Peyer's patch (tissue), 4 donors: ENCODE results near the gene SRC. TPM values are rescaled to one million over a fixed set of nuclear protein-coding genes. Genes with fewer than 3 reads are reported as not detected.
A peak's percentile ranks its signal among the peaks of the same experiment; 100 is the strongest.

Source experiments
- DNase-seq, 3 donors: peaks; one replicate each; pipeline ENCODE4 v3.0.0-alpha.2; 2017 to 2019
- H3K27ac ChIP-seq, 4 donors: fragments of 200-600 bp; sonication (generic); one replicate each; pipeline ENCODE4 v1.5.1; 2016 to 2019
- H3K27me3 ChIP-seq, 2 donors: fragments of 200-600 bp; sonication (generic); one replicate each; pipeline ENCODE4 v1.5.1; 2019
- H3K36me3 ChIP-seq, 3 donors: fragments of 200-600 bp; sonication (generic); one replicate each; pipeline ENCODE4 v1.5.1; 2016 to 2019
- H3K4me1 ChIP-seq, 4 donors: fragments of 200-600 bp; sonication (generic); one replicate each; pipeline ENCODE4 v1.5.1; 2016 to 2019
- H3K4me3 ChIP-seq, 4 donors: fragments of 200-600 bp; sonication (generic); 1 replicate in 3 of 4; 2 replicates in 1 of 4; pipeline ENCODE4 v1.5.1; 2016 to 2019; ENCODE audit warnings: mild to moderate bottlenecking in 1 of 4
- H3K9me3 ChIP-seq, 4 donors: fragments of 200-600 bp; sonication (generic); one replicate each; pipeline ENCODE4 v1.5.1; 2016 to 2019; ENCODE audit warnings: mild to moderate bottlenecking in 1 of 4
- CTCF ChIP-seq, 6 experiments: fragments of 450-650 bp in 4 of 6; fragments of 200-600 bp in 2 of 6; sonication (generic) in 1 of 6; IDR thresholded peaks; one replicate each; pipeline ENCODE4 v1.5.1; 2017 to 2019; ENCODE audit warnings: antibody characterized with exemption in 6 of 6, mild to moderate bottlenecking in 3 of 6, moderate library complexity in 1 of 6
- POLR2A ChIP-seq, 2 donors: fragments of 450-650 bp; IDR thresholded peaks; one replicate each; pipeline ENCODE4 v1.5.1; 2017; ENCODE audit warnings: antibody characterized with exemption in 2 of 2, mild to moderate bottlenecking in 2 of 2, moderate library complexity in 2 of 2
- total RNA-seq, 4 donors: library from RNA; depleted of rRNA; stranded (reverse); fragments of >200 nt; gene quantifications; one replicate each; pipeline ENCODE4 v1.1.0, GENCODE V29; 2016

Gene SRC
- total RNA-seq, 4 donors from 2014 or later = 85.8 to 187 (median 146) TPM

- Histone ChIP-seq H3K9me3 (no peaks in the 10 kb centered on the region), H3K36me3 (peaks cover 0 to 18% (median 0%) of the 10 kb centered on the region in 3 donors), H3K4me3 (no peak overlapping the region), H3K4me1 (no peaks in the 10 kb centered on the region), H3K27me3 (no peaks in the 10 kb centered on the region), H3K27ac (no peak overlapping the region)
- TF ChIP-seq CTCF (IDR thresholded peaks at IDR 0.05) (no peak), POLR2A (IDR thresholded peaks at IDR 0.05) (no peak)
- DNase-seq = no peak
Observed at GRCh38 chr20:37373020-37373598, 27.2 kb downstream of the SRC start.

GRCh38 chr20:37375227-37375626 lies 29.3 kb downstream of the SRC start:
- DNase-seq = no peak
- peaks cover 0 to 18% (median 0%) of the 10 kb centered on the region in 3 donors for H3K36me3 ChIP-seq

GRCh38 chr20:37376324-37376723 lies 30.4 kb downstream of the SRC start:
- no peak overlapping the region for H3K4me3 ChIP-seq
- no peaks in the 10 kb centered on the region for H3K27me3 ChIP-seq
- DNase-seq = no peak
- H3K4me1 ChIP-seq = peaks cover 0 to 8% (median 0%) of the 10 kb centered on the region in 4 donors
- no peak overlapping the region for H3K27ac ChIP-seq
- TF ChIP-seq POLR2A (IDR thresholded peaks at IDR 0.05) (no peak), CTCF (IDR thresholded peaks at IDR 0.05) (no peak)
- H3K36me3 ChIP-seq = peaks cover 0 to 18% (median 0%) of the 10 kb centered on the region in 3 donors
- H3K9me3 ChIP-seq = no peaks in the 10 kb centered on the region

More at GRCh38 chr20:37375227-37375626, 29.3 kb downstream of the SRC start:
- Histone ChIP-seq H3K27me3 (no peaks in the 10 kb centered on the region), H3K4me1 (no peaks in the 10 kb centered on the region), H3K27ac (no peak overlapping the region), H3K9me3 (no peaks in the 10 kb centered on the region), H3K4me3 (no peak overlapping the region)
- TF ChIP-seq CTCF (IDR thresholded peaks at IDR 0.05) = no peak
- TF ChIP-seq POLR2A (IDR thresholded peaks at IDR 0.05) = no peak

- H3K27ac ChIP-seq = no peak overlapping the region
- no peaks in the 10 kb centered on the region for H3K27me3 ChIP-seq
- H3K4me3 ChIP-seq = no peak overlapping the region
- H3K4me1 ChIP-seq = peaks cover 0 to 12% (median 2%) of the 10 kb centered on the region in 4 donors
- no peaks in the 10 kb centered on the region for H3K9me3 ChIP-seq
- no peak for TF ChIP-seq POLR2A (IDR thresholded peaks at IDR 0.05)
- H3K36me3 ChIP-seq = peaks cover 0 to 18% (median 0%) of the 10 kb centered on the region in 3 donors
- peak in 1 of 3 donors; percentile 52 for DNase-seq
Observed at GRCh38 chr20:37376791-37377190, 30.9 kb downstream of the SRC start.

GRCh38 chr20:37377346-37378081 lies 31.6 kb downstream of the SRC start:
- peak in 1 of 3 donors; percentile 37 for DNase-seq
- no peak for TF ChIP-seq POLR2A (IDR thresholded peaks at IDR 0.05)
- TF ChIP-seq CTCF (IDR thresholded peaks at IDR 0.05) = no peak
- no peak overlapping the region for H3K27ac ChIP-seq
- no peaks in the 10 kb centered on the region for H3K27me3 ChIP-seq
- no peak overlapping the region for H3K4me3 ChIP-seq
- H3K36me3 ChIP-seq = peaks cover 0 to 18% (median 0%) of the 10 kb centered on the region in 3 donors
- H3K4me1 ChIP-seq = peaks cover 0 to 16% (median 3%) of the 10 kb centered on the region in 4 donors
- H3K9me3 ChIP-seq = no peaks in the 10 kb centered on the region

- H3K9me3 ChIP-seq = no peaks in the 10 kb centered on the region
- H3K4me3 ChIP-seq = no peak overlapping the region
- TF ChIP-seq POLR2A (IDR thresholded peaks at IDR 0.05) (no peak), CTCF (IDR thresholded peaks at IDR 0.05) (no peak)
- no peak overlapping the region for H3K27ac ChIP-seq
- H3K36me3 ChIP-seq = peaks cover 0 to 18% (median 0%) of the 10 kb centered on the region in 3 donors
- DNase-seq = no peak
- no peaks in the 10 kb centered on the region for H3K27me3 ChIP-seq
- H3K4me1 ChIP-seq = peaks cover 0 to 20% (median 3%) of the 10 kb centered on the region in 4 donors
Observed at GRCh38 chr20:37378420-37378784, 32.5 kb downstream of the SRC start.
